ENCODE measurements around the gene CYP3A4. TPM values are rescaled to one million over a fixed set of nuclear protein-coding genes. Genes with fewer than 3 reads are reported as not detected.
"Not testable (repeated sequence)": the region's sequence is repeated elsewhere in the genome, so short reads cannot be mapped to it uniquely, and the experiment has no call there.

The CYP3A4 gene
- total RNA-seq, 1 donor from 2014 or later = not detected

- Mint-ChIP-seq H3K27ac (ENCODE audit: unreplicated experiment) (no peak overlapping the region), H3K36me3 (ENCODE audit: unreplicated experiment) (no peaks in the 10 kb centered on the region), H3K4me3 (ENCODE audit: unreplicated experiment) (no peak overlapping the region), H3K27me3 (ENCODE audit: unreplicated experiment) (no peaks in the 10 kb centered on the region), H3K9me3 (ENCODE audit: unreplicated experiment) (no peaks in the 10 kb centered on the region), H3K4me1 (ENCODE audit: low read depth, unreplicated experiment) (no peaks in the 10 kb centered on the region)
- no peak for DNase-seq
- TF ChIP-seq CTCF (IDR thresholded peaks at IDR 0.05; ENCODE audit: partially characterized antibody, unreplicated experiment) = no peak
Observed at GRCh38 chr7:99731638-99732374, 52.2 kb downstream of the CYP3A4 start.

DNA sequence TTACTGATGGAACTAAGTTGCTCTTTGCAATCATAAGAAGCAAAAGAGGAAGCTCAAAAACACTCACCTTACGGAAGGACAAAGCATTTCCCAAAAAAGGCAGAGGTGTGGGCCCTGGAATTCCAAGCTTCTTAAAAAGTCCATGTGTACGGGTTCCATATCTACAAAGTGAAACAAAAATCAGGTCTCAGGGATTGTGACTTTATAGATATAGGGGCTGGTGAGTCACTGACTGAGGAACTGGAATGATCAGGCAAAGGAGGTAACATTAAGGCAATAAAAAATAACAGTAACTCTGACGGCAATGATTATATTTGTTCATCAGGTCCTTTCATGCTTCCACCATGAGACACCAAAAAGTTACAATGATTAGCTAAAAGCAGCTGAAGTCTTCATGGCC lies 53.0 kb downstream of the CYP3A4 start:
- Mint-ChIP-seq H3K27me3 (ENCODE audit: unreplicated experiment) (no peaks in the 10 kb centered on the region), H3K4me1 (ENCODE audit: low read depth, unreplicated experiment) (no peaks in the 10 kb centered on the region)

DNA sequence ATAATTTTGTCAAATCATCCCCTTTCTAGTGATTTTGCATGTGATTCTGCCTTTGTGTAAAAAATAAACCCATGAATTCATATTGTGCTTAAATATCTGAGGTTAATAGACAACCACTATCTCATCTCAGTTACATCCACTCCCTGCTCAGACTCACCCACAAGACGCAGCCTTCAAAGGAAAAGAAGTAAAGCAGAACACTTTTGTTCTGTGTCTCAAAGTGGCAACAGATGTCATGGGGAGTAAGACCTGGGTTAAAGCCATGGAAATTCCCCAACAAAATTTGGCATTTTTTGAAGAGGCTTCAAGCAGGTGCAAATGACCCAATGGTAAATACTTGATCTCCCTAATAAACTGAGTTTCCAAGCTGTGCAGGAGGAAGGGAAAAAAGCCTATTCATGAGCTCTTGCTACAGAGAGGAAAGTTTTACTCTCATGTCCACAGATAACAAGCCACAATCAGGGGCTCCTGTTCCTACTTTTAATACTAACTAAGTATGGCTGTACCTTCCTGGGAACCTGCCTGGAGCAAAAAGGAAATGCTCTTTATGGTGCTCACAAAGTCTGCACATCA lies 53.7 kb downstream of the CYP3A4 start:
- no peak for TF ChIP-seq CTCF (IDR thresholded peaks at IDR 0.05; ENCODE audit: partially characterized antibody, unreplicated experiment)
- H3K27ac Mint-ChIP-seq (ENCODE audit: unreplicated experiment) = no peak overlapping the region
- H3K4me3 Mint-ChIP-seq (ENCODE audit: unreplicated experiment) = no peak overlapping the region
- H3K9me3 Mint-ChIP-seq (ENCODE audit: unreplicated experiment) = no peaks in the 10 kb centered on the region
- no peaks in the 10 kb centered on the region for H3K27me3 Mint-ChIP-seq (ENCODE audit: unreplicated experiment)
- H3K36me3 Mint-ChIP-seq (ENCODE audit: unreplicated experiment) = no peaks in the 10 kb centered on the region
- H3K4me1 Mint-ChIP-seq (ENCODE audit: low read depth, unreplicated experiment) = no peaks in the 10 kb centered on the region
- no peak for DNase-seq

More for the DNA sequence above, 53.0 kb downstream of the CYP3A4 start:
- H3K9me3 Mint-ChIP-seq (ENCODE audit: unreplicated experiment) = no peaks in the 10 kb centered on the region
- no peak for TF ChIP-seq CTCF (IDR thresholded peaks at IDR 0.05; ENCODE audit: partially characterized antibody, unreplicated experiment)
- no peak overlapping the region for H3K27ac Mint-ChIP-seq (ENCODE audit: unreplicated experiment)
- H3K4me3 Mint-ChIP-seq (ENCODE audit: unreplicated experiment) = no peak overlapping the region
- H3K36me3 Mint-ChIP-seq (ENCODE audit: unreplicated experiment) = no peaks in the 10 kb centered on the region
- no peak for DNase-seq

GRCh38 chr7:99729486-99730237 lies 54.3 kb downstream of the CYP3A4 start:
- H3K27ac Mint-ChIP-seq (ENCODE audit: unreplicated experiment) = no peak overlapping the region
- no peaks in the 10 kb centered on the region for H3K4me1 Mint-ChIP-seq (ENCODE audit: low read depth, unreplicated experiment)
- H3K4me3 Mint-ChIP-seq (ENCODE audit: unreplicated experiment) = no peak overlapping the region
- H3K36me3 Mint-ChIP-seq (ENCODE audit: unreplicated experiment) = no peaks in the 10 kb centered on the region
- H3K9me3 Mint-ChIP-seq (ENCODE audit: unreplicated experiment) = no peaks in the 10 kb centered on the region
- TF ChIP-seq CTCF (IDR thresholded peaks at IDR 0.05; ENCODE audit: partially characterized antibody, unreplicated experiment) = no peak
- no peak for DNase-seq
- H3K27me3 Mint-ChIP-seq (ENCODE audit: unreplicated experiment) = no peaks in the 10 kb centered on the region

DNA sequence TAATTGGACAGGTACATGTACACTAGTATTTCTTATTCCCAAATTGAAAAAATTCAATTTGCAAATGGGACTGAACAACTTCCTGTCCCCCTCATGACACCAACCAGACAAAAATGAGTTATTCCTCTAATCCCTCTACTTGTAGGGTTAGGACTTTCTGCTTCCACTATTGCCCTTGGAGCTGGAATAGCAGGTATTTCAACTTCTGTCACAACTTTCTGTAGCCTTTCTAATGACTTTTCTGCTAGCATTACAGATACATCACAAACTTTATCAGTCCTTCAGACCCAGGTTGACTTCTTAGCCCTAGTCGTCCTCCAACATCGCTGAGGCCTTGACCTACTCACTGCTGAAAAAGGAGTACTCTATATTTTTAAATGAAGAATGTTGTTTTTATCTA lies 55.4 kb downstream of the CYP3A4 start:
- H3K4me3 Mint-ChIP-seq (ENCODE audit: unreplicated experiment) = no peak overlapping the region
- TF ChIP-seq CTCF (IDR thresholded peaks at IDR 0.05; ENCODE audit: partially characterized antibody, unreplicated experiment) = no peak
- no peak for DNase-seq
- no peaks in the 10 kb centered on the region for H3K9me3 Mint-ChIP-seq (ENCODE audit: unreplicated experiment)
- no peaks in the 10 kb centered on the region for H3K36me3 Mint-ChIP-seq (ENCODE audit: unreplicated experiment)
- H3K27me3 Mint-ChIP-seq (ENCODE audit: unreplicated experiment) = no peaks in the 10 kb centered on the region
- no peak overlapping the region for H3K27ac Mint-ChIP-seq (ENCODE audit: unreplicated experiment)
- H3K4me1 Mint-ChIP-seq (ENCODE audit: low read depth, unreplicated experiment) = no peaks in the 10 kb centered on the region

- not testable (repeated sequence) for DNase-seq; H3K4me3 Mint-ChIP-seq (ENCODE audit: unreplicated experiment); H3K9me3 Mint-ChIP-seq (ENCODE audit: unreplicated experiment)
Observed at GRCh38 chr7:99723201-99723600, 60.8 kb downstream of the CYP3A4 start.

More at GRCh38 chr7:99723201-99723600, 60.8 kb downstream of the CYP3A4 start:
- H3K4me1 Mint-ChIP-seq (ENCODE audit: low read depth, unreplicated experiment); H3K27ac Mint-ChIP-seq (ENCODE audit: unreplicated experiment); H3K27me3 Mint-ChIP-seq (ENCODE audit: unreplicated experiment); H3K36me3 Mint-ChIP-seq (ENCODE audit: unreplicated experiment): not testable (repeated sequence)
